IMR-90 (cell line): Measurements from ENCODE around the gene USP10. TPM values are rescaled to one million over a fixed set of nuclear protein-coding genes. Genes with fewer than 3 reads are reported as not detected.

ENCODE experiments used
- ATAC-seq: fragments of 200-7000 bp; cut with Tn5 transposase; 2 replicates; pipeline ENCODE4 v1.9.1; 2020; ENCODE audit warnings: low read depth, mild to moderate bottlenecking, moderate library complexity
- BruUV-seq: library from RNA; stranded (reverse); fragments of 400-500 nt; replicated peaks from 2 replicates; lab custom pipeline; 2021; lab: Mats Ljungman, UMichigan
- CTCF ChIA-PET: fragments of 300-600 bp; formaldehyde crosslinking; extraction: SDS; loops from one replicate; lab custom pipeline; 2021; ENCODE audit warnings: antibody characterized with exemption; lab: Yijun Ruan, JAX
- POLR2A ChIA-PET: fragments of 300-600 bp; sonication (Branson Sonifier 250); formaldehyde crosslinking; loops from one replicate; lab custom pipeline; 2022; ENCODE audit warnings: antibody characterized with exemption; ENCODE audit not compliant: unreplicated experiment; lab: Charles Lee
- DNase-seq: peaks from one replicate; pipeline ENCODE4 v3.0.0; 2013
- H2AFZ ChIP-seq: replicated peaks from 2 replicates; pipeline ENCODE3; 2013; ENCODE audit warnings: low read length, mild to moderate bottlenecking; ENCODE audit not compliant: poor library complexity
- H2AK5ac ChIP-seq: 2 replicates; pipeline ENCODE4 v1.6.1; 2013; ENCODE audit warnings: low read depth, low read length, inconsistent platforms
- H2AK9ac ChIP-seq: replicated peaks from 2 replicates; pipeline ENCODE3; 2013; ENCODE audit warnings: mild to moderate bottlenecking, low read depth, low read length, moderate library complexity; ENCODE audit not compliant: poor library complexity
- H2BK120ac ChIP-seq: 2 replicates; pipeline ENCODE4 v1.6.1; 2013; ENCODE audit warnings: low read depth, low read length, inconsistent platforms
- H2BK15ac ChIP-seq: 3 replicates; pipeline ENCODE4 v1.6.1; 2013; ENCODE audit warnings: low read depth, low read length, inconsistent platforms
- H2BK20ac ChIP-seq: 2 replicates; pipeline ENCODE4 v1.6.1; 2013; ENCODE audit warnings: low read depth, mild to moderate bottlenecking, inconsistent platforms, low read length, moderate library complexity
- H2BK5ac ChIP-seq: 2 replicates; pipeline ENCODE4 v1.6.1; 2013; ENCODE audit warnings: mild to moderate bottlenecking, low read depth, low read length, inconsistent platforms; ENCODE audit not compliant: poor library complexity, severe bottlenecking
- H3K14ac ChIP-seq: replicated peaks from 2 replicates; pipeline ENCODE4 v1.6.1; 2013; ENCODE audit warnings: low read depth, low read length, inconsistent platforms
- H3K18ac ChIP-seq: 2 replicates; pipeline ENCODE4 v1.6.1; 2013; ENCODE audit warnings: low read depth, low read length, control low read depth
- H3K23ac ChIP-seq: 2 replicates; pipeline ENCODE4 v1.6.1; 2013; ENCODE audit warnings: low read depth, low read length, inconsistent platforms
- H3K27ac ChIP-seq: 2 replicates; pipeline ENCODE4 v1.5.1; 2013; ENCODE audit warnings: mild to moderate bottlenecking, control low read depth, low read length; ENCODE audit not compliant: insufficient read depth
- H3K27me3 ChIP-seq: 2 replicates; pipeline ENCODE4 v1.6.1; 2013; ENCODE audit warnings: low read length; ENCODE audit not compliant: control insufficient read depth, insufficient read depth
- H3K36me3 ChIP-seq: 2 replicates; pipeline ENCODE4 v1.6.1; 2013; ENCODE audit warnings: low read length, mixed read lengths; ENCODE audit not compliant: control insufficient read depth, insufficient read depth
- H3K4ac ChIP-seq: 2 replicates; pipeline ENCODE4 v1.6.1; 2013; ENCODE audit warnings: low read depth, low read length, inconsistent platforms
- H3K4me1 ChIP-seq: 2 replicates; pipeline ENCODE4 v1.6.1; 2013; ENCODE audit warnings: low read length, mixed read lengths; ENCODE audit not compliant: control insufficient read depth, insufficient read depth
- H3K4me2 ChIP-seq: 2 replicates; pipeline ENCODE4 v1.6.1; 2013; ENCODE audit warnings: low read depth, mild to moderate bottlenecking, control low read depth, low read length, moderate library complexity
- H3K4me3 ChIP-seq: 2 replicates; pipeline ENCODE4 v1.5.1; 2013; ENCODE audit warnings: low read depth, mild to moderate bottlenecking, control low read depth, low read length, moderate library complexity; ENCODE audit not compliant: insufficient read depth
- H3K56ac ChIP-seq: 2 replicates; pipeline ENCODE4 v1.6.1; 2013; ENCODE audit warnings: low read length, inconsistent platforms; ENCODE audit not compliant: insufficient read depth; ENCODE audit errors: extremely low read depth
- H3K79me1 ChIP-seq, 2 experiments: 2 replicates each; pipeline ENCODE4 v1.6.1; 2013; ENCODE audit warnings: low read length in 2 of 2, inconsistent platforms in 1 of 2, low read depth in 1 of 2
- H3K9ac ChIP-seq: 2 replicates; pipeline ENCODE4 v1.6.1; 2013; ENCODE audit warnings: low read depth, low read length, control low read depth
- H3K9me1 ChIP-seq: 2 replicates; pipeline ENCODE4 v1.6.1; 2013; ENCODE audit warnings: low read length, inconsistent platforms; ENCODE audit not compliant: insufficient read depth
- H3K9me3 ChIP-seq: 2 replicates; pipeline ENCODE4 v1.6.1; 2013; ENCODE audit warnings: low read length; ENCODE audit not compliant: control insufficient read depth, insufficient read depth
- H4K20me1 ChIP-seq: 2 replicates; pipeline ENCODE4 v1.6.1; 2013; ENCODE audit warnings: low read length, inconsistent platforms; ENCODE audit not compliant: insufficient read depth
- H4K5ac ChIP-seq: 2 replicates; pipeline ENCODE4 v1.6.1; 2013; ENCODE audit warnings: mild to moderate bottlenecking, low read depth, low read length, control low read depth
- H4K8ac ChIP-seq, 2 experiments: 2 replicates each; pipeline ENCODE4 v1.6.1; 2013; ENCODE audit warnings: low read depth in 2 of 2, low read length in 2 of 2, control low read depth in 1 of 2, inconsistent platforms in 1 of 2
- H4K91ac ChIP-seq: 2 replicates; pipeline ENCODE4 v1.6.1; 2013; ENCODE audit warnings: low read depth, low read length, inconsistent platforms; ENCODE audit not compliant: insufficient read depth
- FOS ChIP-seq: fragments of 150-350 bp; IDR thresholded peaks from 2 replicates; pipeline ENCODE4 v1.6.1; 2016; ENCODE audit warnings: low read depth, low read length
- USF2 ChIP-seq: fragments of 150-350 bp; IDR thresholded peaks from 2 replicates; pipeline ENCODE4 v1.6.1; 2017; ENCODE audit warnings: mild to moderate bottlenecking, antibody characterized with exemption, low read length, low read depth
- WGBS, 2 experiments: methylation state at CpG; one replicate each; pipeline versions ENCODE4 v1.1.5 to v1.1.7; 2013; ENCODE audit warnings: missing lambda C conversion rate in 2 of 2; ENCODE audit not compliant: insufficient read length in 1 of 2; ENCODE audit errors: extremely low coverage in 2 of 2; 5-methylcytosine and 5-hydroxymethylcytosine counted together
- dilution Hi-C: fragments of 300-500 bp; cut with HindIII; formaldehyde crosslinking; loops from one replicate; pipeline ENCODE4 v1.14.3; 2018; ENCODE audit warnings: low sequenced_read_pairs; ENCODE audit not compliant: unreplicated experiment
- in situ Hi-C: fragments of 300-500 bp; cut with MboI; formaldehyde crosslinking; loops from 3 replicates; pipeline ENCODE4 v1.14.3; 2019; ENCODE audit warnings: low sequenced_read_pairs, inconsistent platforms, mixed read lengths
- intact Hi-C: fragments of 100-400 bp; cut with micrococcal nuclease; formaldehyde crosslinking; loops from 2 replicates; pipeline ENCODE4 v1.10.0; 2022
- polyA plus RNA-seq, 3 experiments: library from polyadenylated mRNA; depleted of rRNA; stranded (reverse); fragments of >200 nt; gene quantifications; 2 replicates each; pipeline ENCODE4 v1.2.3, GENCODE V29; 2012; ENCODE audit warnings: low replicate concordance in 1 of 3
- total RNA-seq: library from RNA; depleted of rRNA; stranded (reverse); fragments of >200 nt; gene quantifications from 2 replicates; pipeline ENCODE4 v1.2.3, GENCODE V29; 2012

The USP10 gene
- total and polyA plus RNA-seq, 2 of the 4 experiments (the other 2 are of a cell fraction) = 54.3 to 79.0 TPM

- H3K27me3 ChIP-seq = no peaks in the 10 kb centered on the region
- no peak overlapping the region for H3K9ac ChIP-seq
- H3K9me3 ChIP-seq = 0 out of 2 replicates have a peak, but pooled peaks cover 4% of the 10 kb centered on the region
- H2BK120ac ChIP-seq = peak overlapping the region; percentile 97
- no peak overlapping the region for H3K56ac ChIP-seq
- H4K5ac ChIP-seq = peak overlapping the region; percentile 61; the same call in 1 of the 2 replicates
- peak overlapping the region; percentile 79 for H3K14ac ChIP-seq
- peak overlapping the region; percentile 86 for H2BK20ac ChIP-seq
- peak overlapping the region; percentile 74 for H2AFZ ChIP-seq
- peak overlapping the region; percentile 91 for H4K91ac ChIP-seq
- no peaks in the 10 kb centered on the region for H3K79me1 ChIP-seq
- in situ Hi-C loops (no loop called here), dilution Hi-C loops (no loop called here), intact Hi-C loops (no loop called here)
- H2BK5ac ChIP-seq = peak overlapping the region; percentile 81
- H2BK15ac ChIP-seq = peak overlapping the region; percentile 79; the same call in 2 of the 3 replicates
- H3K4me1 ChIP-seq = peaks cover 10% of the 10 kb centered on the region
- POLR2A ChIA-PET = no interaction called here
- H3K23ac ChIP-seq = peak overlapping the region; percentile 73
- 88% methylated on average over 7 of the region's 15 CpGs; no CpG with 5 or more reads in 1 of the 2 experiments for WGBS, 2 experiments
- DNase-seq (peak; percentile 72), ATAC-seq (peak; percentile 48)
- CTCF ChIA-PET = no interaction called here
- peak overlapping the region; percentile 93 for H2AK5ac ChIP-seq
- H3K4me3 ChIP-seq = no peak overlapping the region
- no peak for TF ChIP-seq FOS
- peak; percentile 72 for TF ChIP-seq USF2
- H3K4ac ChIP-seq = peak overlapping the region; percentile 95
- peak overlapping the region; percentile 58 for H2AK9ac ChIP-seq
- H4K20me1 ChIP-seq = no peaks in the 10 kb centered on the region
- H3K27ac ChIP-seq = peak overlapping the region; percentile 14
- H4K8ac ChIP-seq = peak overlapping the region; percentile 74 to 89; a peak in 3 of 4 replicates
- no peaks in the 10 kb centered on the region for H3K36me3 ChIP-seq
- H3K9me1 ChIP-seq = peaks cover 5% of the 10 kb centered on the region; the same call in 1 of the 2 replicates
- BruUV-seq = no TSS peak
- H3K4me2 ChIP-seq = no peak overlapping the region
- H3K18ac ChIP-seq = peak overlapping the region; percentile 88; the same call in 1 of the 2 replicates
These were observed 113.5 kb downstream of the USP10 start for GRCh38 chr16:84813141-84813934.
